SU-DHL-6 (cell line): ENCODE data around the gene SPNS3.

Experiments
- H2AFZ ChIP-seq: fragments of 200-600 bp; sonication (generic); 2 replicates; pipeline ENCODE4 v1.6.1; 2014; ENCODE audit warnings: low read depth, mild to moderate bottlenecking, moderate library complexity, mixed read lengths, antibody characterized with exemption, low read length; ENCODE audit not compliant: severe bottlenecking
- H3F3A ChIP-seq: fragments of 200-600 bp; shearing (Covaris generic); 2 replicates; pipeline ENCODE4 v1.6.0; 2016; ENCODE audit warnings: antibody characterized with exemption, mild to moderate bottlenecking; ENCODE audit not compliant: insufficient read depth
- H3K27ac ChIP-seq: fragments of 200-600 bp; sonication (generic); 2 replicates; pipeline ENCODE4 v1.5.1; 2016; ENCODE audit warnings: low read depth, mild to moderate bottlenecking, low read length, moderate library complexity, mixed read lengths
- H3K27me3 ChIP-seq: fragments of 200-600 bp; sonication (generic), shearing (Covaris generic); 2 replicates; pipeline ENCODE4 v1.6.0; 2014; ENCODE audit warnings: mild to moderate bottlenecking, low read length
- H3K36me3 ChIP-seq: fragments of 200-600 bp; sonication (generic); 2 replicates; pipeline ENCODE4 v1.6.1; 2014; ENCODE audit warnings: mild to moderate bottlenecking, low read length, mixed read lengths
- H3K4me2 ChIP-seq: fragments of 300-600, 200-600 bp; shearing (Covaris generic), sonication (generic); 2 replicates; pipeline ENCODE4 v1.6.0; 2014; ENCODE audit warnings: low read length, low read depth, mild to moderate bottlenecking; ENCODE audit not compliant: poor library complexity, severe bottlenecking
- H3K4me3 ChIP-seq: fragments of 200-600 bp; sonication (generic); 2 replicates; pipeline ENCODE4 v1.5.1; 2014; ENCODE audit warnings: antibody characterized with exemption, low read length, mild to moderate bottlenecking, mixed read lengths; ENCODE audit not compliant: insufficient read depth, poor library complexity, severe bottlenecking
- H3K79me2 ChIP-seq: fragments of 200-600 bp; sonication (generic); 2 replicates; pipeline ENCODE4 v1.6.1; 2014; ENCODE audit warnings: mild to moderate bottlenecking, low read length, moderate library complexity; ENCODE audit not compliant: insufficient read depth
- H3K9ac ChIP-seq: fragments of 200-600 bp; sonication (generic); 2 replicates; pipeline ENCODE4 v1.7.0; 2014; ENCODE audit warnings: mild to moderate bottlenecking, low read length
- H3K9me2 ChIP-seq: fragments of 200-600 bp; sonication (generic); replicated peaks from 2 replicates; pipeline ENCODE4 v1.6.1; 2014; ENCODE audit warnings: low read length; ENCODE audit not compliant: insufficient read depth
- H3K9me3 ChIP-seq: fragments of 200-600 bp; sonication (generic); 2 replicates; pipeline ENCODE4 v1.6.1; 2014; ENCODE audit warnings: low read length, mixed read lengths; ENCODE audit not compliant: insufficient read depth
- H4K20me1 ChIP-seq: fragments of 200-600 bp; sonication (generic); 2 replicates; pipeline ENCODE4 v1.6.1; 2014; ENCODE audit warnings: low read depth, mild to moderate bottlenecking, antibody characterized with exemption, low read length, moderate library complexity, mixed read lengths
- CTCF ChIP-seq: fragments of 200-600 bp; sonication (generic); IDR thresholded peaks from one replicate; pipeline ENCODE4 v1.5.1; 2017; ENCODE audit warnings: antibody characterized with exemption, mild to moderate bottlenecking, low read length, moderate library complexity; ENCODE audit not compliant: insufficient read depth, poor library complexity, severe bottlenecking
- EZH2phosphoT487 ChIP-seq: fragments of 200-600 bp; sonication (generic), shearing (Covaris generic); conservative IDR thresholded peaks from 2 replicates; pipeline ENCODE4 v1.6.1; 2018; ENCODE audit warnings: mild to moderate bottlenecking, antibody characterized with exemption, low read length, moderate library complexity, mixed read lengths

Gene SPNS3

GRCh38 chr17:4474093-4474492 is 40.4 kb downstream of the SPNS3 start:
- H3K27me3 ChIP-seq: no peaks in the 10 kb centered on the region
- no peaks in the 10 kb centered on the region for H3K79me2 ChIP-seq
- H3K9ac ChIP-seq: no peak overlapping the region
- TF ChIP-seq CTCF (no peak), EZH2phosphoT487 (no peak)
- H3K9me2 ChIP-seq: no peaks in the 10 kb centered on the region
- no peaks in the 10 kb centered on the region for H4K20me1 ChIP-seq
- no peak overlapping the region for H3K4me3 ChIP-seq
- no peak overlapping the region for H3K27ac ChIP-seq
- H3F3A ChIP-seq: no peaks in the 10 kb centered on the region
- H3K36me3 ChIP-seq: no peaks in the 10 kb centered on the region
- no peak overlapping the region for H2AFZ ChIP-seq
- H3K9me3 ChIP-seq: no peaks in the 10 kb centered on the region
- H3K4me2 ChIP-seq: no peak overlapping the region

GRCh38 chr17:4475001-4475400 is 41.3 kb downstream of the SPNS3 start:
- no peak overlapping the region for H3K4me2 ChIP-seq
- TF ChIP-seq CTCF (no peak), EZH2phosphoT487 (no peak)

GRCh38 chr17:4475463-4475862 is 41.7 kb downstream of the SPNS3 start:
- no peak overlapping the region for H3K27ac ChIP-seq
- H3K79me2 ChIP-seq: no peaks in the 10 kb centered on the region
- no peaks in the 10 kb centered on the region for H3K36me3 ChIP-seq
- H3K9me2 ChIP-seq: no peaks in the 10 kb centered on the region
- TF ChIP-seq CTCF (no peak), EZH2phosphoT487 (no peak)
- H3K9ac ChIP-seq: no peak overlapping the region
- no peaks in the 10 kb centered on the region for H3K27me3 ChIP-seq
- H3K4me2 ChIP-seq: no peak overlapping the region
- H2AFZ ChIP-seq: no peak overlapping the region
- no peaks in the 10 kb centered on the region for H4K20me1 ChIP-seq
- no peaks in the 10 kb centered on the region for H3F3A ChIP-seq
- no peak overlapping the region for H3K4me3 ChIP-seq
- H3K9me3 ChIP-seq: no peaks in the 10 kb centered on the region

More at GRCh38 chr17:4475001-4475400, 41.3 kb downstream of the SPNS3 start:
- Histone ChIP-seq H3F3A (no peaks in the 10 kb centered on the region), H3K9ac (no peak overlapping the region), H3K9me3 (no peaks in the 10 kb centered on the region), H4K20me1 (no peaks in the 10 kb centered on the region), H3K9me2 (no peaks in the 10 kb centered on the region), H3K27ac (no peak overlapping the region), H3K27me3 (no peaks in the 10 kb centered on the region), H3K4me3 (no peak overlapping the region), H3K36me3 (no peaks in the 10 kb centered on the region), H3K79me2 (no peaks in the 10 kb centered on the region), H2AFZ (no peak overlapping the region)
